NCI-H1694 treated with DMSO at 0.1 percent for 48 hours (cell line): ENCODE data around the gene OSM.

Experiments used
- DNase-seq: peaks from one replicate; lab custom pipeline; 2025; lab: John Stamatoyannopoulos, UW

Gene OSM

DNA sequence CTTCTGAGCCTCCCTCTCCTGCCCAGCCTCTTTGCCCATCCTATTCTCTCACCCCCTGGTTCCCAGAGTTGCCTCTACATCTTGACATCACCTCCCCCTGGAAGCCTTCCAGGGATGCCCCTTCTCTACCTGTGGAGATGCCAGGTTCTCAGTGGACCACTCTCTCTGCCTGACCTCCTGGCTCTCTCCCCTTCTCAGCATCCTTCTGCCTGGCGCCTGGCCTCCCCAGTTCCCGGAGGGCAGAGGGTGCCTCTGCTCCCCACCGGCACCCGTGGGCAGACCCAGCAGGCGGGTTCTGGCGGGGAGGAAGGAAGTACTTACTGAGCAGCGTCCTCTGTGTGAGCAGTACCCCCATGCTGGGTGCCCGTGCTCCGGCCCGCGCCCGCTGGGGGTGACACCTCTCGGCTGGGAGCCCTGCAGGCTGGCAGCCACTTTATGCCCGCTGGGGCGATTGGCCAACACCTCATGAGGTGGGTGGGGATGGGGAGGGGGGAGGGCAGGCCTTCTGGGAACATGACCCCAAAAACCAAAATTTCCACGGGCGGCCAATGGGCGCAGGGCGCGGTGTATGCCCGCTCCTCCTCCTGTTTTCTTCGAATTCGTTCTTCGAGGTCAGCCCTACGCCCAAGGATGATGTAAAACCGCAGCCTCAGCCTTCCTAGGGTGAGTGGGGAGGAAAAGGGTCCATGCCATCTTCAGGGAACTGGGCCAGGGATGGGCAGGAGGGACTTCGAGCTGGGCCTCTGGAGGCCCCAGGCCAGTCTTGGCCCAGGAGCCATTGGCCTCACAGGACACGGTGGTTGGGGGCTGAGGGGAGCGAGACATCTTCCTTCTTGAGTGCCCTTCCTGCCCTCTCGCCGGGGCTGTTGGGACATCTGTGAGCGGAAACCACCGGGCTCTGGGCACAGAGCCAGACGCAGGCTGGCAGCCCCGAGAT is at the start of gene OSM:
OSM (minus strand) TSS at position 407 of the 937 bp plus-strand sequence; CDS start at position 355, 52 bp downstream.
- no peak for DNase-seq

DNA sequence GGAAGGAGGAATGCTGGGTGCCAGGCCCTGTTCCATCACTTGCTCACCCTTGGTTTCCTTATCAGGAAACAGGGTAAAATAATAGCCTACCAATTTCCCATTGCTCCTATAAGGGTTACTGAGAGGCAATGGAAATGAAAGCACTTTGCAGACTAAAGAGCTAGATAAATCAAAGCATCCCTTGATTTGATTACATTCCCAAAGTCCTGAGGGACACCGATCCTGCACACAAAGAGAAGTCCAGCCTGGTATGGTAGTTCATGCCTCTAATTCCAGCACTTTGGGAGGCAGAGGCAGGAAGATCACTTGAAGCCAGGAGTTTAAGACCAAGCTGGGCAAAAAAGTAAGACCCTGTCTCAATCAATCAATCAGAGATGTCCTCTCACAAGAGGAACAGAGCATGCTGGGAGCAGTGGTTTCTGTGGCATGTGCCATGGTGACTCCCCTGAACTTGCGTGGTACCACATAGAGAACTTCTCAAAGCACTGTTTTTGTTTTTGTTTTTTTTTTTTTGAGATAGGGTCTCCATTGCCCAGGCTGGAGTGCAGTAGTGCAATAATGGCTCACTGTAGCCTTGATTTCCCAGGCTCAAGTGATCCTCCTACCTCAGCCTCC is 49.4 kb upstream of the OSM start:
- DNase-seq, result no peak

DNA sequence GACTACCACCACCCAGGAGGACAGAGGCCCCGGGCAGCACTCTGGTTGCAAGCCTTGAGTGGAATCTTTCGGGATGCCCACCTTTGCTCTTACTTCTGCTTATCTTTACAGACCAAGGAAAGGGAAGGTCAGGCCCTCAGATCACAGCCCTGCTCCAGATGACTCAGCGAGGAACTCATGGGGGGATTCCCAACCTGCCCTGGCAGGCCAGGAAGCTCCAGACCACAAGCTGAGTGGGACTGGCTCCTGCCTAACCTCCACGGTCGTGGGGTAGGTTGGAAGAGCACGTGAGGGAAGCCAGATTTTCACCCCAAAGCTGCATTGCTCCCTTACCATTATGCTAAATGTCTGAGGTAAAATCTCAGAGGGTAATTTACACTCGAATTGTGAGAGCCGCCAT is 48.3 kb upstream of the OSM start:
- DNase-seq, result no peak

DNA sequence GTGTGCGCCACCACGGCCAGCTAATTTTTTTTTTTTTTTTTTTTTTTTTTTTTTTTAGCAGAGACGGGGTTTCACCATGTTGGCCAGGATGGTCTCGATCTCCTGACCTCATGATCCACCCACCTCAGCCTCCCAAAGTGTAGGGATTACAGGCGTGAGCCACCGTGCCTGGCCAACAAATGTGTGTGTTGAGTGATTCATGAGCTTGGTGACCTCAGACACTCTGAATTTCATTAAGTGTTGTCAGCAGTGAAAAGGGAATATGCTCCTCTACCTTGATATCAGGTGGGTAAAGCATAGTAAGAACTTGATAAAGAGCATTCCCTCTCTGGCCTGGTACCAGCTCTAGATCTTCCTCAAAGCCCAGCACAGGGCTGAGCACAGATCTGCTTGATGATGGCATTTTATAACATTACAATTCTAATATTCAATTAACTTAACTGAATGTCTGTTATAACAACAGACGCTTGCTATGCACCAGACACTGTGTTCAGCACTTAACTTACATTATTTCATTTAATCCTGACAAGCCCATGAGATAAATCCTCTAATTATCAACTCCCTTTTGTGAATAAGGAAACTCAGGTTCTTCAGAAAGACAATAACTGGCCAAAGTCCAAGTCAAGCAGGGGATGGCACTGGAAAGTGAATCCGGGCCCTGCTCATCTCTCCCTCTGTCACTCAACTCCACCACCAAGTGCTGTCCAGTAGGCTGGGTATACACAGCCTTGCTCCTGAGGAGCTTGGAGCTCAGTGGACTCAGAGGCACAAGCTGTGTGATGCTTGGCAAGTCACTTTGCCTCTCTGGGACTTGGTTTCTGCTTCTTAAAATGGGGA is 47.1 kb upstream of the OSM start:
- no peak for DNase-seq

DNA sequence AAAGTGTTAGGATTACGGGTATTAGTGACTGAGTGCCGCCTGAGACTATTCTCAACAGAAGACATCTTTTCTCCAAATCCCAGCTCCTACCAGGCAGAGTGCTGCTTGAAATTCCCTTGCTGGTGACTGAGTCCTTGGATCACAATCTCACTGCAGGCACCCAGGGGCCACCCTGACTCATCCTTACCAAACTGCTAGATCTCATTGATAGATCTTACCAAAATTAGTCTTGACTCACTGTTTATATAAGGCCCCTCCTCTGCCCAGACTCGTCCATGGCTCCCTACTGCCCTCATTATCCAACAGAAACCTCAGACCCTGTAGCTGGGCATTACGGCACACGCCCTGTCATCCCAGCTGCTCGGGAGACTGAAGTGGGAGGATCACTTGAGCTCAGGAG is 45.4 kb upstream of the OSM start:
- DNase-seq, result no peak

DNA sequence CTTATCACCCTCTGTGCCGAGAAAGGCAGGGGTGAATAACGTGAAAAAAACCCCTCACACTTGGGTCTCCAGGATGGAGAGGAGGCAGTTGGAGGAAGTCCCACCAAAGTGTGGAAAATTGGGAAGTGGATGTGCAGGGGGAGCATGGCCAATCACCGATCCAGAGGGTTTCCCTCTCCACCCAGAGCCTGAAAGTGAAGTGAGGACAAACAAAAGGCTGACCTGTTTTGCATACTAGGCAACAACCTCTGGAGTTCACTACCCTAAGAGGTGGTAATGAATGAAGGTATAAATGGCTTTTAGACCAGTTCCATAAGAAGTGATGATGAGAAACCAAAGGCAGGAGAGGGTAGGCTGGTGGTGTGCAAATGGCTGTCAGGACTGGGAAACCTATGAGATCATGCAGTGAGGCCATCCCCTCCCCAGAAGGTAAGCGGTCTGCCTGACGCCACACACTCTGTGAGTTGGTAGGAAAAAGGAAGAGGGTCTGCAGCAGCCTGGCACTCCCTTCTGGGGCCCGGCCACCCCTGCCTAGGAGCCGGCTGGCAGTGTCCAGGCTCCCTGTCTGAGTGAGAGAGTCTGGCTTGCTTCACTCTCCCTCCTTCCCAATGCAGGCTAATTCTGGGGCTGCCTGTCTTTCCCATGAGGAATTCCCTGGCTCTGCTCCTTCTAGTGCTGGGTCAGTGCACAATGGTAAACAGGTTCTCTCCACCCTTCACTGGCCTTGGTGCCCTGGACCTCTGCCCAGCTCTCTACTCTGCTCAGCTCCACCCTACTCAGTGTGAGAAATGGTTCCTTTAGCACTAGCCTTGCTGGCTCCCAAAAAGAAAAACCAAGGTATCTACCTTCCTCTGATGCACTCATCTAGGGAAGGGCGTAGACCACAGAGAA is 44.5 kb upstream of the OSM start:
- no peak for DNase-seq

DNA sequence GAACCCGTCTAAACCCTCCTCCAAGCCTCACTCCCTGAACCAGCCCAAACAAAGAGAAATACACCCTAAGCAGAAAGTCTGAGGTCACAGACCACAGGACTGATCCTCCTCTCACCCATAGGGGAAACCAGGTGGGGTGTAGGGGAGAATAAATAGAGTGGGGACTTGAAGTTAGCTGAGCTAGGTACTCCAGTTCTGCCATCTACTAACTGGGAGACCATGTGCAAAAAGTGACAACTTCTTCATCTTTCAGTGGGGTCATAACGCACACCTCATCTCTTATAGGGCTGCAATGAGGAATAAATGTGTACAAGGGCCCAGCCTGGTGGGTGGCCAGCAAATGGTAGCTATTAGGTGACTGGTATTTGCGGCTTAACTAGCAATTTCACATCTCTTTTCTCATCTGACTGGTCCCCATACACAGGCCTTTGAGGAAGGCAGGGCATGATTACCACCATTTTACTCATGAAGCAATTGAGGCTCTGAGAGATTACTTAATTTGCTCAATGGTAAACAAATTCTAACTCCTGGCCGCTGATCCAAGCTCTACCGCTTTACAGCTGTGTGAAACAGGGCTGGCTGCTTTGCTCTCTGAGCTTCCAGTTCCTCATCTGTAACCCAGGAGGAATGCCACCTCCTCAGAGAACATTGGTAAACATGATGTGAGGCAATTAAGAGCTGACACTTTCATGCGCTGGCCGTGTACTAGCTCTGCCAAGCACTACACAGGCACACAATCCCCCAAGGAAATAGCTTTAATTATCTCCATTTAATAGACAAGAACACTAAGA is 43.5 kb upstream of the OSM start:
- no peak for DNase-seq

DNA sequence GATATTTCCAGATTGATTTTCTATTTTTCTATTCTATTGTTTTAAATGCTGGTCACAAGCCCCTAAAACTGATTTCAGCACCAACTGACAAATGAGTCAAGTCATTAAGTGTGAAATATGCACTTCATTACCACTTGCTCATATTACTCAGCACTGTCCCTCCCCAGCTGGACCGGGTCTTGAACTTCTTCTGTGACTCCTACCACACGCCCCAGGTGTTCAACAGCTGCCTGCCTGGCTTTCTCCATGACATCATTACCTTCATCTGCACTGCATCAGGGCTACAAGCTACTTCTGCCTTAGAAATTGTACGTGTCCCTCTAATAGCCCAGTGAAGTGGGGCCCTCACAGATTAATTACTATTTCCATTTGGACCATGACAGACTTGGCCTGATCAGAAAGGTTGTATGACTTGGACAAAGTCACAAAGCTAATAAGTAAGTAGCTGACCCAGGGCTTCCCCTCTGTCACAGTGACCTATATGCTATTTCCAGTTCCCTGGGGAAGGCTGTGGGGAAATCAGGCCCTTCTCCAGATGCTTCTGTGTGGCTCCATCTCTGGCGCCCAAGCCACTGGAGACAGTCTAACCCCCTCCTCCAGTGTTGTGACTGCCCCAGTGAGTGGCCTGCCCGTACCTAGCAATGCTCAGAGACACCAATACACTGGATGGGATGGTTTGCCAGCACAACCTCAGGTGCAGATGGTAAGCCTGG is 42.0 kb upstream of the OSM start:
- no peak for DNase-seq

DNA sequence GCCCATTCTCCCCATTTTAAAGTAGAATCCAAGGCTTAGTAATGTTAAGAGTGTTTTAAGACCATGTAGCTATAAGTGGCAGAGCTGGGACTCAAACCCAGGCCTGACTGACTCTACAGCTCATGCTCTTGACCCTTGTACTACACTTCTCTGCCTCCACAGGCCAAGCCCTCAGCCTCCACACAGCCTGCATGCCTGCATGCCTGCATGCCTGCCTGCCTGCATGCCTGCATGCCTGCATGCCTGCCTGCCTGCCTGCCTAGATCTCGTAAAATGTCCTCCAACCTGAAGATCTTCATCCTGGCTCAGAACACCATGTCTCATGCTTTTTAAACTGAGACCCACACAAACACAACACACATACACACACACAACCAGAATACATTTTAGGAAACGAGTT is 41.4 kb upstream of the OSM start:
- no peak for DNase-seq

DNA sequence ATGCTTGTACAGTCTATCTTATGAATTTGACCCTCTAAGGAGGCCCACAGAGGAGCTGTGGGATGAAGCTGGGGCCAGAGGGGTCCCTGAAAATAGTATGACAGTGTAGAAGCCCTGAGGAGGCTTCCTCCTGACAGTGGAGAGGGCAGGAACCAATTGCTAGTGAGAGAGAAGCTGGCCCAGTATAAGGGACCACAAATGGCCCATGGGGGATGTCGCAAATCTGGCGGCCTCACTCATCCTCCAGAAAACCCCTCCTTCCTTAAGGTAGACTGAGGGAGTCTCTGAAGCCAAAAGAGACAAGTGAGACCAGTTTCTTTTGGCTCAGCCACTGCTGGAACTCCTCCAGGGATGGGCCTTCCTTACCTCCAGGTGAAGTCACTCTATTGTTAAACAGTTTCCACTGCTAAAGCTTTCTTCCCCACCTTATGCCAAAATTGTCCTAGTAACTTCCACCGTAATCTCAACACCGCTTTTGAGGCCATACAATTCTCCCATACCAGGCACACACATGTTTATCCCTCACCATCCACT is 40.5 kb upstream of the OSM start:
- no peak for DNase-seq

DNA sequence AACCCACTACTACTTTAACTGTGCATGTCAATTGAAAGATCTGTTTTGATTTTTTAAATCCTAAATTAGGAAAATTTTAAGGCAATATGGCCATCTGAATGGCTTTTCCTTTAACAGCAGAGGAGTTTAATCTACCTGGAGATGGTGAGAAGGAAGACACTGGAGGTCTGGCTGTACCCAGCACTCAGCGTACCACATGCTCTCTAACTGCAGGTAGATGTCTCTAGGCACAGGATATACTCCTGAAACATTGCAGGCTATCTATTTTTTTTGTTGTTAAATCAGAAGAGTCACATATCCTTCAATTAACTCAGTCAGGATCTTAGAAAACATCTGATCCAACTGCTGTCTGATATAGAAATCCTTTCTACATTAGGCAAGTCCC is 40.0 kb upstream of the OSM start:
- no peak for DNase-seq

DNA sequence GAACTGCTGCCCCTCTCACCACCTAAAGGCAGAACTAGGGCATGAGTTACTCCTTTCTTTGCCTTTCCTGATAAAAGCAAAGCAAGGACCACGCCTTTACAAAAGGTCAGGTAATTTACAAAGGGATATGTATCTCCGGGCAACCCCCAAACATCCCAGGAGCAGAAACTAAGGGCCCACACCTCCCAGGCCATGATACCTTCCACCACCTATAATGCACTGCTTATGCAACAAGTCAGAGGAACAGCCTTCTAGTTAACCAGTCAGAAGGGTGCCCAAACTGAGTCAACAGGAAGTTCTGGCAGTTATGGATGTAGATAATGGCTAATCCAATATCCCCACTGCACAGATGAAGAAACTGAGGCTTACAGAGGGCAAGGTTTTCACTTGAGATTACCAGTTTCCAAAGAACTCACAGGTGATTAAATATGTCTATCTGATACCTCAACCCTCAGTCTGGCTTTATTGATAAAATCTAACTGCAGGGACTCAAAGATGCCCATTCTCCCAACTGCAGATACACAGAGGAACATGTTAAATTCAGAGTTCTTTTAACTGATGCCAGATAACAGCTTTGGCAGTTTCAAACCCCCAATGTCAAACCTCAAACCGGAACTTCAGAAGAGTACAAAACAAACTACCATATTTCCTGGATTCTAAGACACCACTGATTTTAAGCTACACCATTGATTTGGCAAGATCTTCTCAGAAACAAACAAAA is 39.4 kb upstream of the OSM start:
- DNase-seq, result no peak

DNA sequence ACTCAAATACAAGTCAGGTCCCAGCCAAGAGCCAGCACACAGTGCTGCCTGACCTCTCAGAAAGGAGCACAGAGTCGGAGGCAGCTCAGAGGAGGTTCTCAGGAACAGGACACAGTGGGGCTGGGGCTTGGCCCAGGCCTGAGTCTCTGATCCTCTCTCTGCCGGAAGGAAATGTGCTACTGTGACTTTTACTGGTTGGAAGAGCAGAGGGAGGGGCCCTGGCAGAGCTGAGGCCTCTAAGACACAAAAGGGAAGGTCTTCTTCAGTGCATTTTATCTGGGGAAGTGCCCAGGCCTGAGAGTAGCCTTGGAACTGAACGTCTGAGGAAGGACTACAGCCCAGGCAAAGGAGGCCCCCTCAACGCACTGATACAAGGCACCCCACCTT is 38.9 kb upstream of the OSM start:
- no peak for DNase-seq

DNA sequence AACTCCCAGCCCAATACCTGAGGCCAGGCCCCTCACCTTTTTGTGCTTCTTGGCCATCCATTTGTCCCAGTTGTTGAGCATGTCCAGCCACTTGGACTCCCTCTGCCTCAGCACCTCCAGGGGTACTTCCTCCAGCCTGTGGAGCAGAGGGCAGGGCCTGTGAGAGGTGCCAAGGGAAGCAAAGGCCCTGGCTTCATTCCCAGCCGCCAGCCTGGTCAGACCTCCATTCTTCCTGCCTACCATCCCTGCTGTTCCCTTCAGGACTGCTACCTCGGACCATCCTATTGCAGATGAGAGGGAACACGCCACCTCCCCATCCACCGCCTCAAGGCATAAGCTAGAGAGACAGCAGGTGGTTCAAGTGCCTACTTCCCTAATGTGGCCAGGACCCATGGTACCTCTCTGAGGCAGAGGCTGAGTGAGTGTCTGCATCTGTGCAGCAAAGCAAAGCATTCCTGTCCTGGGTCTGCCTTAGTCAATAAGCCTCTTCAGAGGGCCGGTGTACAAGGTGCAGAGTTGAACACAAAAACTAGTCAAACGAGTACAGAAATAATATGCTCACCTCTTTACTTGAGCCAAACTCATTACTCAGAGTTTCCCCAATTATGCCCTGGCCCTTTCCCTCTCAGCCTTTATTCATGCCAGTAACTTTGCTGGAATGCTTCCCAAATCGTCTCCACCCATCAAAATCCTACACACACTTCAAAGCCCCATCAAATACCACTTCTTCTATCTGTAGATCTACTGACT is 38.0 kb upstream of the OSM start:
- no peak for DNase-seq

DNA sequence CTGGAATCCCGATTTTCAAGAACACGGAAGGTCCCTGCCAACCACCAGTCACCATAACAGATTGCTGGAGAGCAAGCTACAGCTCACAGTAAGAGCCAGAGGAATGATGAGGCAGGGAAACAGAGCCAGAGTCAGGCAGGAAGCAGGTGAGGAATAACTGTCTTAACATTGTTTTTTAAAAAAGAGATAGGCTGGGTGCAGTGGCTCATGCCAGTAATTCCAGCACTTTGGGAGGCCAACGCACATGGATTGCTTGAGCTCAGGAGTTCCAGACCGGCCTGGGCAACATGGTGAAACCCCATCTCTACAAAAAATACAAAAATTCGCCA is 36.1 kb upstream of the OSM start:
- no peak for DNase-seq

DNA sequence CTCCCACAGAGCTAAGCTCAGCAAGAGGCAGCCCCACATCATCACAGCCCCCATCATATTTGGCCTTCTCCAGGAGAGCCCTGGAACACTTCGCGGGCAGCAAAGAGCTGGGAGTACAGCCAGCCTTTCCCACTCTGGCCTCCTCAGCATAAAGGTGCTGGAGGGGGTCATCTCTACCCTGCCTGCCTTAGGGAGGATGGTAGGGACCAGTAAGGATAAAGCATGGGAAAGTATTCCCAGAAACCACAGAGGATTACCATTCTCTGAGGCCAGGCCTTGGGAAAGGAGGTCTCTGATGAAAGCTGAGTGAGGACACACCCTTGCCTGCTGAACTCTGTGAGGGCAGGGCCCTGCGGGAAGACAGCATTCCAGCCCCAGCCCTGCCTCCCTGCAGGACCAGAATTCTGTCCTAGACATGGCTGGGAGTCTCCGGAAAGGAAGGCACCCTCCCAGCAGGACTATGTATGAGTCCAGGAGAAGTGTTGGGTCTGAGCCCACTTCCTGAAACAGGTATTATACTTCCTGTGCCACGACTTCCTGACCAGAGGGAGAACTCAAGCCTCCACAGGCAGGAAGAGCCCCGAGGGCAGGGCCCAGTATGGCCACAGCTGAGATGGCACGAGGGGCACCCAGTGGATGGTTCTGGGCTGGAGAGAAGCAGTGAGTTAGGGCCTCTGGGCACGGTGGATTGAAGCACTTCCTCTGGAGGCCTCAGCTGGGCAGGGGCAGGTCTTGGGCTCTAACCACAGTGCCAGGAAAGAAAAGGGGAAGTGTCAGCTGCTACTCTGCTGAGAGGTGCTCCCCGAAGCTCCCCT is 35.6 kb upstream of the OSM start:
- DNase-seq, result no peak

DNA sequence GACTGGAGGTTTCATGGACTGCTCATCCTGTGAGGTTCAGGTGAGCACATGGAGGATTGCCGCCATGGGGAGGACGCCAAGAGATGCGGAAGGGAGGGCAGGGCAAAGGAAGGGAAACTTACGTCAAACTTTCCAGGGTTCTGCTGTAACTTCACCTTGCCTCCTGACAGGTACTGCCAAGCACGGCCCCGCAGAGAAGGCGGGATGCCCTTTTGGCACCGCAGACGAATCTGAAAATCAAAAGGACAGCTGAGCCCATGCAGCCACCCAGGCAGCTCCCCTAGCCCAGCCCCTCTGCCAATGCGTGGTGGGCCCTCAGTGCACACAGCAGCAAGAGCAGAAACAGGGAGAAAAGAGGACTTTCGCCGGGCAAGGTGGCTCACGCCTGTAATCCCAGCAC is 32.7 kb upstream of the OSM start:
- no peak for DNase-seq
